Uterus (tissue), 2 donors: ENCODE measurements around the gene FBLN2.

Experiments used
- CTCF ChIP-seq, 4 experiments: fragments of 200-600 bp in 2 of 4; fragments of 450-650 bp in 2 of 4; sonication (generic) in 2 of 4; IDR thresholded peaks; one replicate each; pipeline ENCODE4 v1.5.1; 2016 to 2019; ENCODE audit warnings: antibody characterized with exemption in 4 of 4, mild to moderate bottlenecking in 2 of 4, moderate library complexity in 1 of 4
- POLR2A ChIP-seq, 2 donors: fragments of 450-650 bp; IDR thresholded peaks; one replicate each; pipeline ENCODE4 v1.6.1; 2016; ENCODE audit warnings: antibody characterized with exemption in 2 of 2, mild to moderate bottlenecking in 1 of 2, moderate library complexity in 1 of 2

GRCh38 chr3:13642597-13642996 is 93.7 kb downstream of the FBLN2 start:
- no peak for TF ChIP-seq CTCF (IDR thresholded peaks at IDR 0.05)
- no peak for TF ChIP-seq POLR2A (IDR thresholded peaks at IDR 0.05)
